ENCODE measurements around the gene AP5S1. TPM values are rescaled to one million over a fixed set of nuclear protein-coding genes. Genes with fewer than 3 reads are reported as not detected.

The AP5S1 gene
- total and polyA plus RNA-seq, 9 of the 15 experiments (the other 6 are each of a cell fraction or from before 2014, with no cell fraction given) = 2.6 to 8.8 (median 4.4) TPM

DNA sequence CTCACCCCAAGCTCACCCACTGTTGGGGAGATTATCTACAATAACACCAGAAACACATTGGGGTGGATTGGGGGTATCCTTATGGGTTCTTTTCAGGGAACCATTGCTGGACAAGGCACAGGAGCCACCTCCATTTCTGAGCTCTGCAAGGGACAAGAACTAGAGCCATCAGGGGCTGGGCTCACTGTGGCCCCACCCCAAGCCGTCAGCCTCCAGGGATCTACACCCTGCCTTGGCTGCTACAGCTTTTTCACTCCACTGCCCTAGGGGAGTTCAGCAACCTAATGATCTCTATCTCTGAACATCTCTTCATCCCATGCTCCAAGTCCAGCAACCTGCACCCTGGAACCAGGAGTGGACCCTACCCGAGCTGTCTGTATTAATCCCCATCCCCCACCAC lies 47.5 kb downstream of the AP5S1 start:
- Histone ChIP-seq H3K27me3 (ENCODE audit: control insufficient read depth in 2 of 2, insufficient read depth in 2 of 2, low read length in 2 of 2) (no peaks in the 10 kb centered on the region; a peak in 1 of 5 replicates), H2AFZ (ENCODE audit: low read depth, low read length) (no peak overlapping the region), H3K9me1 (ENCODE audit: control insufficient read depth, insufficient read depth, low read length) (peaks cover 2% of the 10 kb centered on the region), H3K9ac (ENCODE audit: insufficient read depth in 1 of 2, low read depth in 2 of 2, low read length in 2 of 2) (no peak overlapping the region), H3K27ac (ENCODE audit: extremely low read depth, low read depth, low read length) (no peak overlapping the region), H3K79me2 (ENCODE audit: control insufficient read depth, insufficient read depth, low read length) (no peaks in the 10 kb centered on the region), H4K20me1 (replicated peaks; ENCODE audit: control insufficient read depth, insufficient read depth, low read length) (no peaks in the 10 kb centered on the region), H3K4me2 (ENCODE audit: insufficient read depth, low read length) (no peak overlapping the region), H3K9me3 (replicated peaks; ENCODE audit: control insufficient read depth, insufficient read depth, low read depth, low read length) (no peaks in the 10 kb centered on the region), H3K4me1 (replicated peaks in 1 of 2; ENCODE audit: control insufficient read depth in 2 of 2, insufficient read depth in 2 of 2, low read length in 2 of 2) (peaks cover 0 to 3% of the 10 kb centered on the region in 2 experiments; a peak in 3 of 5 replicates), H3K36me3 (ENCODE audit: control insufficient read depth, insufficient read depth, low read length) (peaks cover 49% of the 10 kb centered on the region; the same call in 2 of the 3 replicates), H3K4me3 (no peak overlapping the region)
- in situ Hi-C loops (cut with MboI) (no loop called here), intact Hi-C loops (cut with micrococcal nuclease) (no loop called here)
- BruUV-seq (replicated peaks) = no TSS peak
- POLR2A ChIA-PET = interaction anchor here (0.7 to 2.3 kb wide), 3 partner anchors 8 to 217 kb away, joined by 3 to 7 read pairs (median 3); no protein-coding TSS in a partner anchor
- DNase-seq (ENCODE audit: extremely low read depth in 1 of 4, low spot score in 3 of 4) (no peak), ATAC-seq (peak; percentile 66), FAIRE-seq (no peak)
- 43% methylated on average over 1 of the region's 2 CpGs for WGBS (ENCODE audit: insufficient coverage, low coverage, missing lambda C conversion rate)
- CTCF ChIA-PET (ENCODE audit: low intra/inter-chr PET ratio) = no interaction called here
- TF ChIP-seq ZNF830 (CRISPR knock-in tag; IDR thresholded peaks at IDR 0.05) = no peak
- TF ChIP-seq, protein P1, sequence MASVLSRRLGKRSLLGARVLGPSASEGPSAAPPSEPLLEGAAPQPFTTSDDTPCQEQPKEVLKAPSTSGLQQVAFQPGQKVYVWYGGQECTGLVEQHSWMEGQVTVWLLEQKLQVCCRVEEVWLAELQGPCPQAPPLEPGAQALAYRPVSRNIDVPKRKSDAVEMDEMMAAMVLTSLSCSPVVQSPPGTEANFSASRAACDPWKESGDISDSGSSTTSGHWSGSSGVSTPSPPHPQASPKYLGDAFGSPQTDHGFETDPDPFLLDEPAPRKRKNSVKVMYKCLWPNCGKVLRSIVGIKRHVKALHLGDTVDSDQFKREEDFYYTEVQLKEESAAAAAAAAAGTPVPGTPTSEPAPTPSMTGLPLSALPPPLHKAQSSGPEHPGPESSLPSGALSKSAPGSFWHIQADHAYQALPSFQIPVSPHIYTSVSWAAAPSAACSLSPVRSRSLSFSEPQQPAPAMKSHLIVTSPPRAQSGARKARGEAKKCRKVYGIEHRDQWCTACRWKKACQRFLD (CRISPR knock-in tag; IDR thresholded peaks at IDR 0.05) = no peak
- TF ChIP-seq, protein P2, sequence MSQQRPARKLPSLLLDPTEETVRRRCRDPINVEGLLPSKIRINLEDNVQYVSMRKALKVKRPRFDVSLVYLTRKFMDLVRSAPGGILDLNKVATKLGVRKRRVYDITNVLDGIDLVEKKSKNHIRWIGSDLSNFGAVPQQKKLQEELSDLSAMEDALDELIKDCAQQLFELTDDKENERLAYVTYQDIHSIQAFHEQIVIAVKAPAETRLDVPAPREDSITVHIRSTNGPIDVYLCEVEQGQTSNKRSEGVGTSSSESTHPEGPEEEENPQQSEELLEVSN (IDR thresholded peaks at IDR 0.05; ENCODE audit: borderline replicate concordance in 1 of 2, extremely low read depth in 1 of 2, insufficient read depth in 1 of 2, insufficient read length in 1 of 2, low read depth in 1 of 2, low read length in 1 of 2, poor library complexity in 1 of 2, severe bottlenecking in 1 of 2) = no peak
- TF ChIP-seq CSDE1 (IDR thresholded peaks at IDR 0.05) = no peak
- TF ChIP-seq ZKSCAN3 (CRISPR knock-in tag; IDR thresholded peaks at IDR 0.05) = no peak
- TF ChIP-seq, protein P3, sequence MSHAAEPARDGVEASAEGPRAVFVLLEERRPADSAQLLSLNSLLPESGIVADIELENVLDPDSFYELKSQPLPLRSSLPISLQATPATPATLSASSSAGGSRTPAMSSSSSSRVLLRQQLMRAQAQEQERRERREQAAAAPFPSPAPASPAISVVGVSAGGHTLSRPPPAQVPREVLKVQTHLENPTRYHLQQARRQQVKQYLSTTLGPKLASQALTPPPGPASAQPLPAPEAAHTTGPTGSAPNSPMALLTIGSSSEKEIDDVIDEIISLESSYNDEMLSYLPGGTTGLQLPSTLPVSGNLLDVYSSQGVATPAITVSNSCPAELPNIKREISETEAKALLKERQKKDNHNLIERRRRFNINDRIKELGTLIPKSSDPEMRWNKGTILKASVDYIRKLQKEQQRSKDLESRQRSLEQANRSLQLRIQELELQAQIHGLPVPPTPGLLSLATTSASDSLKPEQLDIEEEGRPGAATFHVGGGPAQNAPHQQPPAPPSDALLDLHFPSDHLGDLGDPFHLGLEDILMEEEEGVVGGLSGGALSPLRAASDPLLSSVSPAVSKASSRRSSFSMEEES (CRISPR knock-in tag; IDR thresholded peaks at IDR 0.05) = no peak
- no peak for TF ChIP-seq RBM25 (IDR thresholded peaks at IDR 0.05; ENCODE audit: low read depth, low read length, severe bottlenecking)
- TF ChIP-seq NR2C1 (IDR thresholded peaks at IDR 0.05) = no peak
- no peak for TF ChIP-seq NR2C1 (tag; IDR thresholded peaks at IDR 0.05)
- TF ChIP-seq SIN3A (IDR thresholded peaks at IDR 0.05; ENCODE audit: borderline replicate concordance in 2 of 2, control insufficient read depth in 1 of 2, low read depth in 2 of 2, low read length in 2 of 2) = no peak
- TF ChIP-seq, protein P4, sequence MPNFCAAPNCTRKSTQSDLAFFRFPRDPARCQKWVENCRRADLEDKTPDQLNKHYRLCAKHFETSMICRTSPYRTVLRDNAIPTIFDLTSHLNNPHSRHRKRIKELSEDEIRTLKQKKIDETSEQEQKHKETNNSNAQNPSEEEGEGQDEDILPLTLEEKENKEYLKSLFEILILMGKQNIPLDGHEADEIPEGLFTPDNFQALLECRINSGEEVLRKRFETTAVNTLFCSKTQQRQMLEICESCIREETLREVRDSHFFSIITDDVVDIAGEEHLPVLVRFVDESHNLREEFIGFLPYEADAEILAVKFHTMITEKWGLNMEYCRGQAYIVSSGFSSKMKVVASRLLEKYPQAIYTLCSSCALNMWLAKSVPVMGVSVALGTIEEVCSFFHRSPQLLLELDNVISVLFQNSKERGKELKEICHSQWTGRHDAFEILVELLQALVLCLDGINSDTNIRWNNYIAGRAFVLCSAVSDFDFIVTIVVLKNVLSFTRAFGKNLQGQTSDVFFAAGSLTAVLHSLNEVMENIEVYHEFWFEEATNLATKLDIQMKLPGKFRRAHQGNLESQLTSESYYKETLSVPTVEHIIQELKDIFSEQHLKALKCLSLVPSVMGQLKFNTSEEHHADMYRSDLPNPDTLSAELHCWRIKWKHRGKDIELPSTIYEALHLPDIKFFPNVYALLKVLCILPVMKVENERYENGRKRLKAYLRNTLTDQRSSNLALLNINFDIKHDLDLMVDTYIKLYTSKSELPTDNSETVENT (CRISPR knock-in tag; IDR thresholded peaks at IDR 0.05) = no peak
- TF ChIP-seq, protein P5, sequence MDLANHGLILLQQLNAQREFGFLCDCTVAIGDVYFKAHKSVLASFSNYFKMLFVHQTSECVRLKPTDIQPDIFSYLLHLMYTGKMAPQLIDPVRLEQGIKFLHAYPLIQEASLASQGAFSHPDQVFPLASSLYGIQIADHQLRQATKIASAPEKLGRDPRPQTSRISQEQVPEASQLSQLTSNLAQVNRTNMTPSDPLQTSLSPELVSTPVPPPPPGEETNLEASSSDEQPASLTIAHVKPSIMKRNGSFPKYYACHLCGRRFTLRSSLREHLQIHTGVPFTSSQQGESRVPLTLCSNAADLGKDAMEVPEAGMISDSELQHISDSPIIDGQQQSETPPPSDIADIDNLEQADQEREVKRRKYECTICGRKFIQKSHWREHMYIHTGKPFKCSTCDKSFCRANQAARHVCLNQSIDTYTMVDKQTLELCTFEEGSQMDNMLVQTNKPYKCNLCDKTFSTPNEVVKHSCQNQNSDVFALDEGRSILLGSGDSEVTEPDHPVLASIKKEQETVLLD (IDR thresholded peaks at IDR 0.05) = no peak
- TF ChIP-seq BDP1 (IDR thresholded peaks at IDR 0.05; ENCODE audit: insufficient read depth, insufficient read length) = no peak
- no peak for TF ChIP-seq PPARD (CRISPR knock-in tag; IDR thresholded peaks at IDR 0.05)

Measured in K562 (cell line).